ENCODE data around the gene SLIT3.

SLIT3 gene

DNA sequence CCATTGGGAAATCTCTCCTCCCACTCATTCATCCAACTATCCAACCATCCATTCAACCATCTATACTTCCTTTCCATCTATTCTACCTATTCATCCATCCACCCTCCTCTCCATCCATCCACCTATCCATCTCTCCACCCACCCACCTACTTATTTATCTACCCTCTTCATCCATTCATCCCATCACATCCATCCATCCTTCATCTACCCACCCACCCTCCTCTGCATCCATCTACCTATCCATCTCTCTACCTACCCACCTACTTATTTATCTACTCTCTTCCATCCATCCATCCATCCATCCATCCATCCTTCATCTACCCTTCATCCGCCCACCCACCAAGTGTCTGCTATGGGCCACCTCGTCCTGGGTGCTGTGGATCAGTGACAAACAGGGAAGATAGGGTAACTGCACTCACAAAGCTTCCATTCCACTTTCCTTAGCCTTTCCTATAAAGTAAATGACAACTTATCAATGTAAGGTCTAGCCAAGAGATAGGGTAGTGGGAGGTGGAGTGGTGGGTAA, 625.0 kb downstream of the SLIT3 start:
- DNase-seq, result no peak

- no peak for DNase-seq
These were observed 626.0 kb downstream of the SLIT3 start for GRCh38 chr5:168674893-168675482.

DNA sequence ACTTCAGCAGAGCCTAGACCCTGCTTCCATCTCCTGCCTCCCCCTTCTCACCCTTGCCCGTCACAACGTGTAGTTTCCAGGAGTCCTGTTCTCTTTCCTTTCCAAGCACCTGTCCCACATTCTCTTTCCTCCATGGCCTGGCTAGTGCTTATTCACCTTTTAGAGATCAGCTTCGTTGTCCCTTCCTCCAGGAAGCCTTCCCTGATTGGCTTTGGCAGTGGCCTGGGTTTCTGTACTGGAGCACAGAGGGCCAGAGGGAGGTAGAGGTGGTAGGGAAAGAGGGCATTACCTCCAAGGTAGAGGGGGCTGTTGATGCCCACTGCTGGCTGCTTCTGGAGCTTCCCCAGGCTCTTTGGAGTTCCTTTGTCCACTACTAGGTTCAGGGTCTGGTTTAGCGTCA, 628.1 kb downstream of the SLIT3 start:
- DNase-seq, result no peak

DNA sequence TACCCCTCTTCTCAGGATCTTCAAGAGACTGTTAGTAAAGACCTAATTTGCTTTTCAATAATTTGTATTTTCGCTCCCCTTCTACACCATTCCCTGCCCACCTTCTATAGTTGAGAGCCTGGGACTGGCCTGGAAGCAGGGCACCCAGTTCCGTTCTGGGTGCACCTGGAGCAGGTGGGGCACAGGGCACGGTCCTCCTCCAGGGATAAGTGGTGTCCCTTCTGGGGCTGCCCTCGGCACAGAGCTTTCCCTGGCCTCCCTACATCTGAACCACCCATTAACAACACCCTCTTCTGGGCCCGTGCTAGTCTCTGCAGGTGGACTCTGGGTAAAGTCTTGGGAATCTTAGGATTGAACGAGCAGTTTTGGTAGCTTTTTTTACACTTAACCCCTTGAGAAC, 628.9 kb downstream of the SLIT3 start:
- no peak for DNase-seq

DNA sequence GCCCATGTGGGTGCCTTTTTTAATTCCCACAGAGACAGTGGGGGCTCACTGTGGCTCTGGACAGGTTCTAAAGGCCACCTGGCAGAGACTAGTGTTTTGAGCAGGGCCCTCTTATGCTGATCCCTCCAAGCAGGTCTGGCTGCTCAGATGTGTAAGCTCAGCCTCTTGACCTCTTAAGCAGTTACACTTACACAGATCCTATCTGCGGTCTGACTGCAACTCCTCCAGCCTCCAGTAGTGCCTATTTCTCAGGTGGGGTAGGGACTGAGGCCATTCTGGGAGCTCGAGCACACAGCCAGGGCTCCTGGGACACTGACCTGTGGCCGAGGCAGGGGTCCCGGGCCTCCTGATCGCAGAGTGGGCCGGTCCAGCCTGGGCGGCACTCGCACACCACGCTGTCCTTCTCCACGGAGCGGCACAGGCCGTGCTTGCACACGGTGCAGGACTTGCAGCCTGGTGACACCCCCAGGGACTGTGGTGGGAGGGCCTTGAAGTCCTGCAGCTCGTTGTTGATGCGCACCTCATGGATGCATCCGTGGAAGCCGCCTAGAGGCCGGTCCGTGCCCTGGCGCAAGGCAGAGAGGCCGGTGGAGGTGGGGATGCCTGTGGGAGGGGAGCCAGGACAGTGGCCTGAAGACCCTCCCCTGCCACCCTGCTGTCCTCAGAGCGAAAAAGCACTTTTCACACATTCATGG, 629.9 kb downstream of the SLIT3 start:
- no peak for DNase-seq

- no peak for DNase-seq
These were observed 631.1 kb downstream of the SLIT3 start for GRCh38 chr5:168669668-168670378.

- DNase-seq, result no peak
These were observed 631.8 kb downstream of the SLIT3 start for GRCh38 chr5:168669156-168669555.

DNA sequence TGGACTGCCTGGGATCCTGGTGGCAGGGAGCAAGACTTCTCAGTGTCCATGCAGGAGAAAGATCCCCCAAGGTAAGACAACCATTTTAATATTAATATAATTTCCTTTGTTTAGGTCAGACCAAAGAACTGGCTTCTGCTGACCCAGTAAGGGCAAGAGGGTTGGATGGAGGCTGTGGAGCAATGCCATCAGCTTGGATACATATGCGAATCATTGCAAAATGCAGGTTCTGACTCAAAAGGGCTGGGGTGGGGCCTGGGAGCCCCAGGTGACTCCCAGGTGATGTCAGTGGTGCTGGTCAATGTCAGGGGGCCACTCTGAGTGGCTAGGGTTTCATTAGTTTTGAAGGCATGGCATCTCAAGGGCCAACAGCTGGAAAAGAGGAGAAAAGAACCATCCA, 632.9 kb downstream of the SLIT3 start:
- no peak for DNase-seq

- DNase-seq, result no peak
These were observed 633.6 kb downstream of the SLIT3 start for GRCh38 chr5:168667301-168667840.

DNA sequence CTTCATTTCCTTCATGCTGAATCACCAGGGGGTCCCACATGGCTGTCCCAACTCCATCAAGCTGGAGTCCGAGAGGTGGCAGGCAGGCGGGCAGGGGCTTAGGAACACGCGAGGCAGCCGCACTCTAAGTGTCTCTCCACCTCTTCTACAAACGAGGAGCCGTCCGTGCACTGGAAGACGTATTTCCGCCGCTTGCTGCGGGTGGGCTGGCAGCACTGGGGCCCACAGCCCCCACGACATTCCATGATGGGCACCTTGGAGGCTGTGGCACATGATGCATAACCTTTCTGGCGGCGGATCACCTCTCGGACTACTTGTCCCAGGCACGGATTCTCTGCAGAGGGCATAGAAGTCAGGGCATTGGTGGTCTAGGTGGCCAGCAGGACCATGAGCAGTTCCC, 634.6 kb downstream of the SLIT3 start:
- no peak for DNase-seq

- no peak for DNase-seq
These were observed 637.5 kb downstream of the SLIT3 start for GRCh38 chr5:168663276-168664004.

GRCh38 chr5:168661593-168662485, 639.1 kb downstream of the SLIT3 start:
- DNase-seq, result no peak

DNA sequence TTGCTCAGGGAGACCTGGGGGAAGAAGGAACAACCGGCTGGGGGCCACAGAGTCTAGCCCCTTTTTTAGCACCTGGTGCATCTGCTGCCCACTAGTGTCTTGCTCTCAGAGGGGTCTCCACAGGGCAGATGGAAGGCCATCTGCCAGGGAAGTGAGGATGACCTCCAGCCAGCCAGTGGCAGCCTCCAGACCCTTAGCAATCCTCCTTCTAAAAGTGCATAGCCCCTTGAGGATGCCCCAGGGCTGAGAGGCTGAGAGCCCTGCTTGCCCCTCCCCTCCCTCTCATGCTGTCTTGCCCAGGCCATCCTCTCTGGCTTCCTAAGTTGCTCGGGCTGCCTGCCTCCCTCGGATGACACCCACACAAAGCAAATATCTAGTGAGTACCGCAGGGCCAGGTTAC, 640.2 kb downstream of the SLIT3 start:
- DNase-seq, result no peak

- DNase-seq, result no peak
These were observed 641.6 kb downstream of the SLIT3 start for GRCh38 chr5:168659286-168659847.

DNA sequence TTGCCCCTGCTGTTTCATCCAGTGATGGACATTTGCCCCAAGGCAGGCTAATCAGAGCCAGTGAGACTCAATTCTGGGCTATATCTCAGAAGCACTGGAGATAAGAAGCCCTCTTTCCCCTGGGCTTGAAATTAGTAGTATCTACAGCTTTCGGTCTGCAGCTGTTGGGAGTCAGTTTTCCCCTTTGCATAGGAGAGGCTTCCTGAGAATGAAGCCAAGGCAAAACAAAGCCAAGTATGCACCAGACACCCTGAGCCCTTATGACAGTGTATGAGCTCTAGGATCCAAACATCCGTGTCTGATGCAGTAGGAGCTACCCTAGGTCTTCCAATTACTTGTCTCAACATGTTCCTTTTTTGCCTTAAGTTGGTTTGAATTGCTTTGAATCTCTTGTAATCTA, 642.5 kb downstream of the SLIT3 start:
- no peak for DNase-seq

DNA sequence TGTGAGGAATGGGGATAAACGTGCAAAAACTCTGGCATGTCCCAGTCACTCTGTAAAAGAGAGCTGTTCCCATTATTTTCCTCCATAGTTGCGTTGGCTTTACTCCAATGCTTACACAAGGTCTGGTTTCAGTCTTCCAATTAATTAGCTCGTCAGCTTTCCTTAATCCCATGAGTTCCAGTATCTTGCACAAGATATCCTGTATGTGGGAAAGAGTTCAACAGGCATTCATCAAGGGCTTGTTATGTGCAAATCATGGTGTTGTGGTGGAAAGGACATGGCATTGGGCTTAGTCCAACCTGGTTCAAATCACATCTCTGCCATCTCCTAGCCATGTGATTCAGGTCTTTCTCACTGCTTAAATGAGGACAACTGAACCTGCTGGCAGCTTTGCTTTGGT, 644.3 kb downstream of the SLIT3 start:
- peak; percentile 30 for DNase-seq

DNA sequence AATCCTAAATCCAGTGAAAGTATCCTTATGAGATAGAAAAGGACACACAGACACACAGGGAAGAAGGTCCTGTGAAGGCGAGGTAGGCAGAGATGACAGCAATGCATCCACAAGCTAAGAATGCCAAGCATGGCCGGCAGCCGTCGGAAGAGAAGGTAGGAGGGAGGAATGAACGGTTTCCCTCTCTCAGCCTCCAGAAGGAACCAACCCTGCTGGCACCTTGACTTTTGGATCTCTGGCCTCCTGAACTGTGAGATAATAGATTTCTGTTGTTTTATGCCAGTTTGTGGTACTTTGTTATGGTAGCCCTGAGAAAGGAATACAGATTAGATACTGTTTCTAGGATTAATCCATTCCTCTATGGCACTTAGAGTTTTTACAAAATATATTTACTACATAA, 645.6 kb downstream of the SLIT3 start:
- DNase-seq, result no peak

GRCh38 chr5:168654211-168654721, 646.7 kb downstream of the SLIT3 start:
- DNase-seq, result no peak

DNA sequence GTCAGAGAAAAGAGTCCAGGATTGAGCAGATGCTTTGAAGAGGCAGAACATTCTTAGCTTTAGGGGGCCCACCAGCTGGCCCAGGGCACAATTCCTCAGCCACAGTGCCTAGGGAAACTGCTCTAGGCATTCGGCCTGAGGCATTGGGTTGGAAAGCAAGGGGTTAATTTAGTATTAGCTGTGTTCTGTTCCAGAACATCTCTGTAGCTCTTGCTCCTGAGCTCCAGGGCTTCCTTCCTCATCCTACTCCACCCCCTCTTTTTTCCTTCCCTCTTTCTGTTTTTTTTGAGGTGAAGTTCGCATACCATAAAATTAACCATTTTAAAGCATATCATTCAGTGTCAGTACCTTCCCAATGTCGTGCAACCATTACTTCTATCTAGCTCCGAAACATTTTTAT, 647.3 kb downstream of the SLIT3 start:
- DNase-seq, result no peak

DNA sequence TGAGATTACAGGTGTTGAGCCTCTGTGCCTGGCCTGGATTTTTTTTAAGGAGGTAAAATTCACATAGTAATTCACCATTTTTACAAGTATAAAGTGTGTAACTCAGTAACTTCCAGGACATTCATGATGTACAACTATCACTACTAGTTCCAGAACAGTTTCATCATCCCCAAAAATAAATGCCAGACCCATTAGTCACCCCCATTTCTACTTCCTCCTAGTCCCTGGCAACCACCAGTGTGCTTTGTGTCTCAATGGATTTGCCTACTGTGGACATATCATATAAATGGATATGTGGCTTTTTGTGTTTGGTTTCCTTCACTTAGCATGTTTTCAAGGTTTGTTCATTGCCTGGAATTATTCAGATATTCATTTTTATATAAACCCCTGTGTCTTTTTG, 649.3 kb downstream of the SLIT3 start:
- peak; percentile 83 for DNase-seq

GRCh38 chr5:168649306-168649705, 651.6 kb downstream of the SLIT3 start:
- no peak for DNase-seq
